ENCODE results near the gene DMWD.

DMWD gene

GRCh38 chr19:45786533-45786894, 6.1 kb downstream of the DMWD start:
- DNase-seq (ENCODE audit: low spot score) = no peak

DNA sequence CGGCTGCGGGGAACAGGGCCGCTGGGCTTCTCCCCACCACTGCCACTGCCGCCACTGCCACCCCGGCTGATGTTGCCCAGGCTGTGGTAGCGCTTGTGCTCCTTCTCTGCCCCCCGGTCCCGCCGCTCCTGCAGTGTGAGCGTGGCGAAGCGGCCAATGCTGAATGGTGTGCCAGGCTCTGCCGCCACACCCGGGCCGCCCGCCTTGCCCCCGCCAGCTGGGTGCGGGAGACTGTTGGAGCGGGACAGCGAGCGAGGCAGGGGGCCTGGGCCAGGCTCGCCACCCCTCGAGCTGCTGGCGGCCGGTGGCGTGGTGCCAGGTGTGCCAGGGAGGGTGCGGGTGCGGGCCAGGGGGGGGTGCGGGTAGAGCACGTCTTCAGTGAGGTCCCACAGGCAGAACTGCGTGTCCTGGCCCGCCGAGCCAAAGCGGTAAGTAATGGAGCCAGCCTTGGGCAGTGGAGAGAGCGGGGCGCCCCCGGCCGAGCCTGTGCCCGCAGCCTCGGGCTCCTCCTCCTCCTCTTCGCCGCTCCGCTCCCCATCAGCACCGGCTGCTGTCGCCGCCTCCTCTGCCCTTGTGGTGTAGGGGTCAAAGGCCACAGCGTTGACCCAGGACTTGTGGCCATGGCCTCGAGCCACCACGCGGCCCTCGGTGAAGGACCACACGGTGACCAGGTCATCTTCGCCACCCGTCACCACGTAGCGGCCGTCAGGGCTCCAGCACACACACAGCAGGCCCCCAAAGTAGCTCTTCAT, 6.7 kb downstream of the DMWD start:
- no peak for DNase-seq (ENCODE audit: low spot score)

- no peak for DNase-seq (ENCODE audit: low spot score)
These were observed 7.5 kb downstream of the DMWD start for GRCh38 chr19:45785097-45785496.

- no peak for DNase-seq (ENCODE audit: low spot score)
These were observed 8.5 kb downstream of the DMWD start for GRCh38 chr19:45784096-45784495.

DNA sequence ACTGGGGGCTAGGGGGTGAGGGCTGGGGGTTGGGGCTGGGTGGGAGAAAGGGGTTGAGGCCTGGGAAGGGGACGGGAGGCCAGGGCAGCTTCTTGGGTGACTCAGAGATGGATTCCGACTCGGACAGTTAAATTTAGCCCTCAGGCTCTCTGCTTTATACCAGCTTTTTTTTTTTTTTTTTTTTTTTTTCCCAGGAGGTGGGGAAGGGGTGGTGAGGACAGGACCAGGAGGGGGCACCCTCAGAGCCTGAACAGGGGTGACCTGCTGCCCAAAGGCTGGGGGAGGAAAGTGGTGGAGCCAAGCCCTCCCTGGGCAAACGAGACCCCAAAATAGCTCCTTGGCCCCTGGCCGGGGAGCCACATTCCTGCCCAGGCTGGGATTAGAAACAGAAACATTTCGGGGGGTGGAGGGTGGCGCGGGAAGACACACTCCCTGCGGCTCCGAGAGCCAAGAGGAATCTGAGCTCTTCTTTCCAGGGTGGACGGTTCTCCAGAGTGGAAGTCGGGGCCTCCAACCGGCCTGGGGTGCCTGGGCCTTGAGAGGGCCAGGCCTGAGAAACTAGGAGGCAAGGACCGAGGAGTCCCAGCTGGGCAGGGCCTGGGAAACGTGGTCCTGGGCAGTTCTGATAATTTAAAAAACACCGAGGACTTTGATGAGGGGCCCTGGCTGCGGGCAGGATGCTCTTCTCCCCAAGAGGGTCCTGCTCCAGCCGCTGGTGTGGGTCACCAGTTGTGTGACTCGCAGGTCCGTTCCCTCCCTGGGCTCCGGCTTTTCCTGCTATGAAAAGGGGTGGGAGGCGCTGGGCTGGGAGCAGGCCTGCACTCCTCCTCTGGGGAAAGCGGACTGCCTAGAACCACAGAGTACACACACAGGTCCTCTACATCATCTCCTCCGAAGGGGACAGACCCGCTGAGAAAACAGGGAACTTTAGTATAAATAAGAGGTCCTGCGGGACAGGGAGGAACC, 9.5 kb downstream of the DMWD start:
- DNase-seq (ENCODE audit: low spot score) = no peak

DNA sequence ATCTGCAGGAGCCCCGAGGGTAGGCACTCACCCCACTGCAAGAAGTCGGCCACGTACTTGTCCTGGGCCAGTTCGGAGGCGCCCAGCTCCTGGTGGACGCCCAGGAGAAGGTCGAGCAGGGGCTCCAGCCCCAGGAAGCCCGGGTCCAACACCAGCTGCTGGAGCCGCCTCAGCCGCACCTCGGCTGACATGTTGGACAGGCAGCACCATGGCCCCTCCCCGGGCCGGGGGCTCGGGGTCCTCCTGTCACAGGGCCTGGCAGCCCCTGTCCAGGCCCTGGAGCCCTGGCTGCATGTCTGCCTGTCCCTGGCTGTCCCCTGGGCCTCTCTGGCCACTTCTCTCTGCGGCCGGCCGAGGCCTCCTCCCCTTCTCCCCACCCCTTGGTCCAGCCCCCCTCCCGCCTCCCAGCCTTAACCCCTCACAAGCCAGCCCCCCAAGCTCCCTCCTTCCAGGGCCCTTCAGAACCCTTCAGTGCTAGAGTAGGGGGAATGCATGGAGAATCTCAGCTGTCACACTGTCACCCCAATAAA, 10.4 kb downstream of the DMWD start, which contains the start of gene DMPK:
Gene DMPK, minus strand, starts transcription at position 329 of the 530 bp plus-strand sequence. Its CDS starts 138 bp downstream, at position 191.
- no peak for DNase-seq (ENCODE audit: low spot score)

GRCh38 chr19:45781214-45782161, 11.2 kb downstream of the DMWD start:
- DNase-seq (ENCODE audit: low spot score) = no peak

GRCh38 chr19:45780448-45781213, 12.0 kb downstream of the DMWD start:
- no peak for DNase-seq (ENCODE audit: low spot score)

GRCh38 chr19:45780146-45780447, 12.5 kb downstream of the DMWD start:
- DNase-seq (ENCODE audit: low spot score) = no peak

GRCh38 chr19:45779231-45780145, 13.2 kb downstream of the DMWD start:
- peak; percentile 84 for DNase-seq (ENCODE audit: low spot score)

DNA sequence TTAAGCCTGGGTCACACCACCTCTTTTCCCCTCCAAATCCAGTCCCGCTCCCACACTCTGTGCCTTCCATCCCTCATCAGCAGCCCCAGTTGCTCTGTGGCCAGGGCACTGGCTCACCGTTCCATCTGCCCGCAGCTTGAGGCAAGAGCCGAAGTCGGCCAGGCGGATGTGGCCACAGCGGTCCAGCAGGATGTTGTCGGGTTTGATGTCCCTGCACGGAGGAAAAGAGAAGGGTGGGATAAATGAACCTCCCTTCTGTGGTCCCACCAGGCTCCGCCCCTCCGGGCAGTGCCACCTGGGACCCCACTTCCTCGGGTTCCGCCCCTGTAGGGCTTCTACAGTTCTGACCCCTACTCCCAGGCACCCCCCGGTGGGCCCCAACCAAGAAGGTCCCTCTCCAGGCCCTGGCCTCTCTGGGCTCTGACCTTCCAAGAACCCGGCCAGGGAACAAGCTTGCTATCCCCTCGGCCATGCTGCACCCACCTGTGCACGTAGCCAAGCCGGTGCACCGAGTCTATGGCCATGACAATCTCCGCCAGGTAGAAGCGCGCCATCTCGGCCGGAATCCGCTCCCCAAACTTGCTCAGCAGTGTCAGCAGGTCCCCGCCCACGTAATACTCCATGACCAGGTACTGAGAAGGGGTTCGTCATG, 14.5 kb downstream of the DMWD start:
- no peak for DNase-seq (ENCODE audit: low spot score)

DNA sequence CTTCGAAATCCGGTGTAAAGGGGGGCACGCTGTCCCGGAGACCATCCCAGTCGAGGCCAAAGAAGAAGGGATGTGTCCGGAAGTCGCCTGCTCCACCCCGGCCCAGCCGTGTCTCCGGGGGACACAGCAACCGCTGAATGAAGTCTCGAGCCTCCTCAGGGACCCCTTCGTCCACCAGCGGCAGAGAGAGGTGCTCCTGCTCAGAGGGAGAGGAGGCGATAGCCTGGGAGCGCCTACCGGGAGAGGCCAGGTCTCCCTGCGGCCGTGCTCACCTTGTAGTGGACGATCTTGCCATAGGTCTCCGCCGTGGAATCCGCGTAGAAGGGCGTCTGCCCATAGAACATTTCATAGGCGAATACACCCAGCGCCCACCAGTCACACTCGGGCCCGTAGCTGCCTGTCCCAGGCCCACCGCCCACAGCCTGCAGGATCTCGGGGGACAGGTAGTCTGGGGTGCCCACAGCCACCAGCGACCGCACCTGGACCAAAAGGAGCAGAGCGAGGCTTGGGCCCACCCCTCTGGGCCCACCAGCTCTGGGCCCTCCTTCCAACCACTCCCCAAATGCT, 15.2 kb downstream of the DMWD start:
- no peak for DNase-seq (ENCODE audit: low spot score)

GRCh38 chr19:45774765-45775164, 17.9 kb downstream of the DMWD start:
- no peak for DNase-seq (ENCODE audit: low spot score)

DNA sequence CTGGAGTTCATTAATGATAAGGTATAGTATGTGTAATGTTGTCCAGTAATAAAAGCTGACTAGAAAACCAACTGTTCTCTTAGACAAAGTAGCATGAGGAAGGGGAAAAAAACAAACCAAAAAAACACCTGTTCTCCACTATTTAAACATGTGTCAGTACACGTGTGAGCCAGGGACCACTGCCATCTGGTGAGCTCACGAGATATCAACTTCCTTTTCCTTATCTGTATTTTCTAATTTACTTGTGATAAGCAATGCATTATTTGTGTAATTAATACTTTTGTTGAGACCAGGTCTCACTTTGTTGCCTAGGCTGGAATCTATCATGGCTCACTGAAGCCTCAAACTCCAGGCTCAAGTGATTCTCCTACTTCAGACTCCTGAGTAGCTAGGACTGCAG, 19.3 kb downstream of the DMWD start:
- no peak for DNase-seq (ENCODE audit: low spot score)

GRCh38 chr19:45772912-45773311, 19.7 kb downstream of the DMWD start:
- no peak for DNase-seq (ENCODE audit: low spot score)

GRCh38 chr19:45772130-45772840, 20.4 kb downstream of the DMWD start:
- DNase-seq (ENCODE audit: low spot score) = no peak

DNA sequence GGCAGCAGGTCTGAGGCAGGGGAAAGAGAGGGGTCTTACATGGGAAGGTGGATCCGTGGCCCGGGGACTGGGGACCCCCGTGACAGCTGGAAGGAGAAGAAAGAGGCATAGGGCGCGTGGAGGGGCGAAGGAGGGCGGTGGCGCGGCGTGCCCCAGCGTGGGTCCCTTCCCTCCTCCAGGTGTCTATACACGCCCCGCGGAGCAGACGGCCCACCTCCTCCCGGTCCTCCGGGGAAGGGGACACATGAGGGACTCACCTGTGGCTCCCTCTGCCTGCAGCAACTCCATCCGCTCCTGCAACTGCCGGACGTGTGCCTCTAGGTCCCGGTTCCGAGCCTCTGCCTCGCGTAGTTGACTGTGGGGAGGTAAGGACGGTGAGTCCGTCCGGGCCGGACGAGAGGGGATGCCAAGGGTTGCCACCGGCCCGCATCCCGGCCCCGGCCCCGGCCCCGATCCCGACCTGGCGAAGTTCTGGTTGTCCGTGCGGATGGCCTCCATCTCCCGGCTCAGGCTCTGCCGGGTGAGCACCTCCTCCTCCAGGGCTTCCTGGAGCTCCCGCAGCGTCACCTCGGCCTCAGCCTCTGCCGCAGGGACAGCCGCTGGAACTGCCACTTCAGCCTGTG, 21.2 kb downstream of the DMWD start:
- no peak for DNase-seq (ENCODE audit: low spot score)
